HepG2 (cell line): Measurements from ENCODE around the gene MRNIP. TPM values are rescaled to one million over a fixed set of nuclear protein-coding genes. Genes with fewer than 3 reads are reported as not detected.

ENCODE experiments used
- AHR ChIP-seq: IDR thresholded peaks from 2 replicates; pipeline ENCODE4 v1.6.1; 2018; ENCODE audit warnings: missing genetic modification reagents, missing compliant biosample characterization
- ARID3A ChIP-seq: IDR thresholded peaks from 2 replicates; pipeline ENCODE4 v1.6.1; 2012; ENCODE audit warnings: low read depth, low read length, improper control_type of control experiment
- ATF7-NPFF ChIP-seq: sonication (generic); formaldehyde crosslinking; IDR thresholded peaks from 2 replicates; pipeline ENCODE4 v1.8.1; 2023; ENCODE audit warnings: mild to moderate bottlenecking, low read depth, missing genetic modification reagents, moderate library complexity
- KDM1A ChIP-seq: IDR thresholded peaks from 2 replicates; pipeline ENCODE4 v1.6.1; 2016; ENCODE audit warnings: missing compliant biosample characterization
- NCOA2 ChIP-seq: sonication (generic); formaldehyde crosslinking; IDR thresholded peaks from 2 replicates; pipeline ENCODE4 v1.8.0; 2022; ENCODE audit warnings: inconsistent platforms
- RXRB ChIP-seq: IDR thresholded peaks from 2 replicates; pipeline ENCODE4 v1.6.1; 2016; ENCODE audit warnings: borderline replicate concordance, missing genetic modification reagents, missing compliant biosample characterization
- SNAPC2 ChIP-seq: sonication (generic); formaldehyde crosslinking; IDR thresholded peaks from 2 replicates; pipeline ENCODE4 v1.8.1; 2022; ENCODE audit warnings: mild to moderate bottlenecking, missing genetic modification reagents
- TFDP1 ChIP-seq: IDR thresholded peaks from 2 replicates; pipeline ENCODE4 v1.6.1; 2016; ENCODE audit warnings: missing compliant biosample characterization, missing genetic modification reagents, borderline replicate concordance
- THAP7 ChIP-seq: sonication (generic); formaldehyde crosslinking; IDR thresholded peaks from 2 replicates; pipeline ENCODE4 v1.8.1; 2023; ENCODE audit warnings: mild to moderate bottlenecking, missing genetic modification reagents
- ZHX2 ChIP-seq, 2 experiments: sonication (generic) in 1 of 2; formaldehyde crosslinking in 1 of 2; IDR thresholded peaks; 2 replicates each; pipeline versions ENCODE4 v1.6.1 to v1.9.0; 2014 to 2022; ENCODE audit warnings: antibody characterized with exemption in 1 of 2, borderline replicate concordance in 1 of 2, inconsistent platforms in 1 of 2, low read depth in 1 of 2, missing genetic modification reagents in 1 of 2
- ZNF569 ChIP-seq: sonication (generic); formaldehyde crosslinking; IDR thresholded peaks from 2 replicates; pipeline ENCODE4 v1.5.0; 2020; ENCODE audit warnings: mild to moderate bottlenecking, missing genetic modification reagents, moderate library complexity, borderline replicate concordance
- ZNF572 ChIP-seq: sonication (generic); formaldehyde crosslinking; IDR thresholded peaks from 2 replicates; pipeline ENCODE4 v1.5.1; 2020; ENCODE audit warnings: mild to moderate bottlenecking, missing genetic modification reagents
- polyA plus RNA-seq, 8 experiments: library from polyadenylated mRNA; depleted of rRNA in 3 of 8; stranded (reverse) in 7 of 8; unstranded in 1 of 8; fragments of >200 nt; fragmentation: Illumina TruSeq in 4 of 8; extraction: Trizol in 4 of 8; gene quantifications; 2 replicates each; pipeline versions ENCODE4 v1.2.1 to v1.2.3, GENCODE V29; 2011 to 2016; ENCODE audit warnings: low read depth in 4 of 8, missing spikeins in 1 of 8, mixed read lengths in 1 of 8; ENCODE audit not compliant: insufficient read depth in 1 of 8
- total RNA-seq, 5 experiments: library from RNA; depleted of rRNA; stranded (reverse); fragments of >200 nt; fragmentation: Illumina TruSeq; extraction: Trizol; gene quantifications; 2 replicates each; pipeline ENCODE4 v1.2.3, GENCODE V29; 2016; ENCODE audit warnings: low read depth in 1 of 5
- TF ChIP-seq, protein P1 (sequence below): sonication (generic); formaldehyde crosslinking; IDR thresholded peaks from 2 replicates; pipeline ENCODE4 v1.5.0; 2020; ENCODE audit warnings: missing genetic modification reagents, mild to moderate bottlenecking, borderline replicate concordance
- TF ChIP-seq, protein P2 (sequence below): IDR thresholded peaks from 2 replicates; pipeline ENCODE4 v1.6.1; 2016; ENCODE audit warnings: missing genetic modification reagents, missing compliant biosample characterization
- TF ChIP-seq, protein P3 (sequence below): sonication (generic); formaldehyde crosslinking; conservative IDR thresholded peaks from 2 replicates; pipeline ENCODE4 v1.4.0; 2020; ENCODE audit warnings: missing genetic modification reagents

MRNIP gene
- total and polyA plus RNA-seq, 2 of the 13 experiments (the other 11 are each of a cell fraction or from before 2014, with no cell fraction given) = 15.5 to 34.1 TPM

GRCh38 chr5:179819296-179820126, 39.1 kb downstream of the MRNIP start (continued):
- TF ChIP-seq, protein P1, sequence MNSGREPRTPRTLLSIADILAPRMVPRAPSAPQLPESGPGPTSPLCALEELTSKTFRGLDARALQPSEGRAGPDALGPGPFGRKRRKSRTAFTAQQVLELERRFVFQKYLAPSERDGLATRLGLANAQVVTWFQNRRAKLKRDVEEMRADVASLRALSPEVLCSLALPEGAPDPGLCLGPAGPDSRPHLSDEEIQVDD (CRISPR knock-in tag) = peak; percentile 59; the same call in 1 of the 2 replicates
- TF ChIP-seq AHR (CRISPR knock-in tag) = no peak
- TF ChIP-seq NCOA2 (CRISPR knock-in tag) = no peak
- peak; percentile 79 for TF ChIP-seq TFDP1
- TF ChIP-seq ARID3A = no peak
- TF ChIP-seq ZHX2 (IDR thresholded peaks at IDR 0.05; ENCODE audit: low read depth) = no peak
- no peak for TF ChIP-seq ZHX2 (CRISPR knock-in tag; IDR thresholded peaks at IDR 0.05; ENCODE audit: borderline replicate concordance)
- no peak; the same call in 1 of the 2 replicates for TF ChIP-seq ZNF569 (CRISPR knock-in tag)
- no peak for TF ChIP-seq SNAPC2 (CRISPR knock-in tag)
- TF ChIP-seq ATF7-NPFF (CRISPR knock-in tag) = no peak; the same call in 1 of the 2 replicates
- TF ChIP-seq RXRB (CRISPR knock-in tag) = no peak; the same call in 1 of the 2 replicates
- TF ChIP-seq THAP7 (CRISPR knock-in tag) = no peak
- TF ChIP-seq, protein P2, sequence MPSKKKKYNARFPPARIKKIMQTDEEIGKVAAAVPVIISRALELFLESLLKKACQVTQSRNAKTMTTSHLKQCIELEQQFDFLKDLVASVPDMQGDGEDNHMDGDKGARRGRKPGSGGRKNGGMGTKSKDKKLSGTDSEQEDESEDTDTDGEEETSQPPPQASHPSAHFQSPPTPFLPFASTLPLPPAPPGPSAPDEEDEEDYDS (CRISPR knock-in tag) = 0 out of 2 replicates have a peak, but pooled peaks have one; percentile 11
- TF ChIP-seq, protein P3, sequence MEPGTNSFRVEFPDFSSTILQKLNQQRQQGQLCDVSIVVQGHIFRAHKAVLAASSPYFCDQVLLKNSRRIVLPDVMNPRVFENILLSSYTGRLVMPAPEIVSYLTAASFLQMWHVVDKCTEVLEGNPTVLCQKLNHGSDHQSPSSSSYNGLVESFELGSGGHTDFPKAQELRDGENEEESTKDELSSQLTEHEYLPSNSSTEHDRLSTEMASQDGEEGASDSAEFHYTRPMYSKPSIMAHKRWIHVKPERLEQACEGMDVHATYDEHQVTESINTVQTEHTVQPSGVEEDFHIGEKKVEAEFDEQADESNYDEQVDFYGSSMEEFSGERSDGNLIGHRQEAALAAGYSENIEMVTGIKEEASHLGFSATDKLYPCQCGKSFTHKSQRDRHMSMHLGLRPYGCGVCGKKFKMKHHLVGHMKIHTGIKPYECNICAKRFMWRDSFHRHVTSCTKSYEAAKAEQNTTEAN (CRISPR knock-in tag) = 0 out of 2 replicates have a peak, but pooled peaks have one; percentile 8
- no peak for TF ChIP-seq KDM1A (CRISPR knock-in tag)
- no peak for TF ChIP-seq ZNF572 (CRISPR knock-in tag)
